NCI-H526 (cell line): Measurements from ENCODE around the gene FEM1A.
"Not testable (repeated sequence)": the region's sequence is repeated elsewhere in the genome, so short reads cannot be mapped to it uniquely, and the experiment has no call there.

ENCODE experiments used
- DNase-seq, 2 experiments: peaks; one replicate each; lab custom pipeline; 2025; lab: John Stamatoyannopoulos, UW

Gene FEM1A

GRCh38 chr19:4811328-4812131 is 20.0 kb downstream of the FEM1A start:
- DNase-seq = peak in 1 of 2 experiments; percentile 60

DNA sequence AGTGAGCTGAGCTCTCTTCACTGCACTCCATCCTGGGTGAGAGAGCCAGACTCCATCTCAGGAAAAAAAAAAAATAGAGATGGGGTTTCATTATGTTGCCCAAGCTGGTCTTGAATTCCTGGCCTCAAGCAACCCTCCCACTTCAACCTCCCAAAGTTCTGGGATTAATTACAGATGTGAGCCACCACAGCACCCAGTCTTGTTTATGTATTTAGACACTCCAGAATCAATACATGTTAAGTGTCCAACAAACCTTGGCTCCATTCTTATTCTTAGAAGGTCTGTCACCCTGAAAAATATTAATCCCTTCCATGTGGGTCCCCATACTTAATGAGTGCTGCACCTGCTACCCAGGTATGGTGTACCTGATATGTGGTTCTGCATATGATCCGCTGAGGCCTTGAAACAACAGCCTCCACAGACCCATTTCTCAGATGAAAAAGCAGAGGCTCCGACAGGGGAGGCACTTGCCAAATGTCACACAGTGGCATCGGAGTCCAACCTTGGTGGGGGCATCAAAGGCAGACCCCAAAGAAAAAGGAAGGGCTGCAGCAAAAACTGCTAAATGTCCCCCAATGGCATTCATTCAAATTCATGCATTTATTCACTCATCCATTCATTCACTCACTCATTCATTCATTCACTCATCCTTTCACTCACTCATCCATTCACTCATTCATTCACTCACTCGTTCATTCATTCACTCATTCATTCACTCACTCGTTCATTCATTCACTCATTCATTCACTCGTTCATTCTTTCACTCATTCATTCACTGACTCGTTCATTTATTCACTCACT is 23.3 kb downstream of the FEM1A start:
- DNase-seq = no peak

DNA sequence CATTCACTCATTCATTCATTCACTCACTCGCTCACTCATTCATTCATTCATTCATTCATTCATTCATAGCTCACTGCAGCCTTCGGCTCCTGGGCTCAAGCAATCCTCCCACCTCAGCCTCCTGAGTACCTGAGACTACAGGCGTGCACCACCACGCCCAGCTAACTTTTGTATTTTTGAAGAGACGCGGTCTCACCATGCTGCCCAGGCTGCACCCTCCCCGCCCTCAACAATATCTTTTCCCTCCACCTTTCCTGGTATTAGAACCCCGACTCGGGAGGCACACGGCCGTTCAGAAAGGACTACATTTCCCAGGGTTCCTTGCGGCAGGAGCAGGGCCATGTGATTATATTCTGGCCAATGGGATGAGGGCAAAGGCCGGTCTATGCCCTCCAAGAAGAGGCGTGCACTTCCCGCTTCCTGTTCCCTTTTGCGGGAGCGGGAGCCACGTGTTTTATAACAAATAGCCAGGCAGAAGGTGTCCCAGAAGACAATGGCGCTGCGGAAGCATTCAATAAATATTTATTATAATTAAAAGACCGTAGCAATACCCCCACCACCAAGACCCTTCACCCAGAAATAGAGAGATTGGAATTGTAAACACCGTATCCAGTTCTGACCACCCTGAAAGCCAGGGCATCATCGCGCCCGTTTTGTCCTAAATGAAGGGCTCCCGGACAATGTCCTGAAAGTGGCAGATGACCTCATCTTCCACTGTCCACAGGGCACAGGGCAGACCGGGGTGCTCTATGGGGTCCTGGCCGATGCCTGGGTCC is 24.1 kb downstream of the FEM1A start:
- peak; percentile 80 to 92 for DNase-seq

GRCh38 chr19:4816202-4816949 is 24.8 kb downstream of the FEM1A start:
- no peak for DNase-seq

- DNase-seq = no peak
Observed at GRCh38 chr19:4816950-4817278, 25.4 kb downstream of the FEM1A start.

DNA sequence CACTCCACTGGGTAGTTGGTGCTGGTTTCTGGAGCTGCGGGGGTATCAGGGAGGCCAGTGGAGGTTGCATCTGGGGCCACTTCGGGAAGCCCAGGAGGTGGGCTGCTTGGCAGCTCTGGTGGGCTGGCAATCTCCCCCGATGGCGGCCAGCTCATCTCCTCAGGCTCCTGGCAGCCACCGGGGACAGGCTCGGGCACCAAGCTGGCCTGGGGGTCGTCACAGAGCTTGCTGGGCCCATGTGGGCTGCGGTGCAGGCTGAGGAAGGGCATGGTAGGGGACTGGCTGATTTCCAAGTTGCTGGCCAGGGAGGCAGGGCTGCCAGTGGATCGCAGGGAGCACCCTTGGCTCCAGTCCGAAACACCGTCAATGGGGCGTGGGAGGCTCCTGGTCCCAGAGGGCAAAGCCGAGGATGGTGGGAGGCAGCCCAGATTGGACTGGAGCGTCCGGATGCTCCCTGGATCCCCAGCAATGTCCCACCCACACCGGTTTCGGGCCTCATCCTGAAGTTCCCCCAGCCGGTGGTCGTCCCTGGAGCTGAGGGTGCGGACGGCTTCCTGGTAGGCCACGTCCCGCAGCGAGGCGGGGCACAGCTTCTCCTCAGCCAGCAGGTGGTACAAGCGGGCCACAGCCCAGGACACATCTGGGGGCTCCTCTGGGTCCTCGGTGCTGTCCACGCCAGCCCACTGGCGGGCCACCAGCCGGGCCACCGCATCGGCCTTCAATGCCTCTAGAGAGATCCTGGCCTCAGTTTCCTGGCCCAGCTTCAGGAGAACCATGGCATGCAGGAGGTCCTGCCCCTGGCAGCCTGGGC is 26.1 kb downstream of the FEM1A start:
- no peak for DNase-seq

GRCh38 chr19:4821265-4821664 is 29.7 kb downstream of the FEM1A start:
- DNase-seq = no peak

- DNase-seq = not testable (repeated sequence)
Observed at GRCh38 chr19:4822354-4822753, 30.8 kb downstream of the FEM1A start.

DNA sequence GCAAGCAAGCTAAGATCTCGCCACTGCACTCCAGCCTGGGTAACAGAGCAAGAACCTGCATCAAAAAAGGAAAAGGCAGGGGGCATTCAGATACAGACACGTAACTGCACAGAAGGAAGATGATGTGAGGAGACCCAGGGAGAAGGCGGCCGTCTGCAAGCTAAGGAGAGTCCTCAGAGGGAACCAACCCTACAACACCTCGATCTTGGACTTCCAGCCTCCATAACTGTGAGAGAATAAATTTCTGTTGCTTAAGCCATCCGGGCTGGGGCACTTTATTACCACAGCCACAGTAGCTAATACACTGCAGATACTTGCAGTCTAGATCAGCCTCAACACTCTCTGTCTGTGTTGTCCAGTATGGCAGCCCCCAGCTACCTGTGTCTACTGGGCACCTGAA is 32.0 kb downstream of the FEM1A start:
- no peak for DNase-seq

- DNase-seq = peak; percentile 42 to 58
Observed at GRCh38 chr19:4829001-4829712, 37.6 kb downstream of the FEM1A start.

DNA sequence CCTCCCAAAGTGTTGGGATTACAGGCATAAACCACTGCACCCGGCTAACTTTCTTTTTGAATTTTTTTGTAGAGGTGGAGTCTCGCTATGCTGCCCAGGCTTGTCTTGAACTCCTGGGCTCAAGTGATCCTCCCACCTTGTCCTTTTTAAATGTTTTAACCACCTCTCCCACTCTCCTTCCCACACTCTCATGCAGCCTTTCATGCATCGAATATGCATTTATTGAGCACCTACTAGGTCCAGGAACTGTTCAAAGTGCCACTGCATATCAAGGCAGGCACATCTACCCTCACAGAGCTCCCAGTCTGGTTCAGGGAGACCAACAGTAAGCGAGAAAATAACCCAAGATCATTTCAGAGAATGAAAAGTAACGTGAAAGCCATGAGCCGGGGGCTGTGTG is 38.8 kb downstream of the FEM1A start:
- no peak for DNase-seq

- DNase-seq = no peak
Observed at GRCh38 chr19:4830768-4831265, 39.3 kb downstream of the FEM1A start.

DNA sequence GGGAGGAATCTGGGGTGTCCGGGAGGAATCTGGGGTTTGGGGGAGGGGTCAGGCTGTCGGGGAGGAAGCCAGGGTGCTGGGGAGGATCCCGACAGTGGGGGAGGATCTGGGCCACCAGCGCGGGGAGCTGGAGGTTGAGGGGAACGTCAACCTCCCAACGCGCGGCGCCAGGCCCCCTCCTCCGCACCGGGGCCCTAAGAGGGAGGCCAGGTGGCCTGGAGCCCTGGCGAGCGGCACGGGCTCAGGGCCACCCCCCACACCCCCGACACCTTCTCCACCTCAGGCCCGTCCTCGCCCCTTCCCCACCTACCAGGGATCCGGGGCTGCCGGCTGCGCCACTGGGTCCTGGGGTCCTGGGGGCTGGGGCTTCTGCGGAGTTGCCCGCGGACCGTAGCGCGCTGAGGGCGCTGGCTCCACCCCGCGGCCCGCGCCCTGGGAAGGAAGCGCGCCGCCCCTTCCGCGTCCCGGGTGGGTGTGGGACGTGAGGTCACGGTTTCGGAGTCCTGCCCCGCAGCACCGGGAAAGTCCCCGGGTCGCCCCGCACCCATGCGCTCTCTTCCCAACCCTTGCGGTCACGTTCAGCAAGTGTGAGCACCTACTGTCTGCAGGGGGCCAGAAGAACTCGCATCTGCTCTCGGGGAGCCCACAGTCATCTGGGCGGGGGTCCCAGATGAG is 39.9 kb downstream of the FEM1A start, which contains the start of gene TICAM1:
Gene TICAM1 (minus strand): TSS at position 409 of the 675 bp plus-strand sequence. CDS start 13,335 bp downstream, outside the sequence.
- peak in 1 of 2 experiments; percentile 43 for DNase-seq

DNA sequence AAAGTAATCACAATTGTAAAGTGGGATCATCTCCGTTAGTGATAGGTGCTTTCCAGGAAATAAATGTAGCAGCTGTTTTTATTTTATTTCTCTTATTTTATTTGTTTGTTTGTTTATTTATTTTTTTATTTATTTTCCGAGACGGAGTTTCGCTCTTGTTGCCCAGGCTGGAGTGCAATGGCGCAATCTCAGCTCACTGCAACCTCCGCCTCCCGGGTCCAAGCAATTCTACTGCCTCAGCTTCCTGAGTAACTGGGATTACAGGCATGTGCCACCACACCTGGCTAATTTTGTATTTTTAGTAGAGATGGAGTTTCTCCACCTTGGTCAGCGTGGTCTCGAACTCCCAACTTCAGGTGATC is 40.4 kb downstream of the FEM1A start:
- DNase-seq = not testable (repeated sequence)

- DNase-seq = no peak
Observed at GRCh38 chr19:4832776-4833175, 41.2 kb downstream of the FEM1A start.

DNA sequence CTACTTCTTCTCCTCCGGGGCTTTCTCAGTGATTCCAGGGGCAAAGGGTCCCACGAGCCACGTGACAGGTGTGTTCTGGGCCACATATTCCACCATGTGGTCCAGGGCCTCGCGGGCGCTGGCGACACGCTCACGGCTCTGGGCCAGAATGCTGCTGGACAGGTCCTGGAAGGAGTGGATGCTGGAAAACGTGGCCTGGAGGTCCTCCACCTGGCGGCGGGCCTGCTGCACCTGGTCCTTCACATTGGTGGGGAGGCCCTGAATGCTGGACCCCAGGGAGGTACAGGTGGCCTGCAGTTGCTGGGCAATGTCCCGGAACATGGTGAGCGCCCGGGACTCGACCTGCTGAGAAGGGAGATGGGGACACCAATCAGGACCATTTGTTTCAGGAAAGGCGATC is 47.7 kb downstream of the FEM1A start:
- DNase-seq = no peak

GRCh38 chr19:4843647-4843965 is 52.1 kb downstream of the FEM1A start:
- no peak for DNase-seq

GRCh38 chr19:4844348-4845179 is 53.0 kb downstream of the FEM1A start:
- DNase-seq = peak; percentile 6 to 28

DNA sequence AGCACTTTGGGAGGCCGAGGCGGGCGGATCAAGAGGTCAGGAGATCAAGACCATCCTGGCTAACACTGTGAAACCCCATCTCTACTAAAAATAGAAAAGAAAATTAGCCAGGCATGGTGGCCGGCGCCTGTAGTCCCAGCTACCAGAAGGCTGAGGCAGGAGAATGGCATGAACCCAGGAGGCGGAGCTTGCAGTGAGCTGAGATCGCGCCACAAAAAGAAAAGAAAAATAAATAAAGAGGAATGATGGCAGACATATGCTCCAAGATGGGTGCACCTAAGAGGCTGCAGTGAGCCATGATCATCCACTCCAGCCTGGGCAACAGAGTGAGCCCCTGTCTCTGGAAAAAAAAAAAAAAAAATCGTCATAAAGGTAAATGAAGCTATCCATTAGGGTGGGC is 54.4 kb downstream of the FEM1A start:
- not testable (repeated sequence) for DNase-seq
